OCI-M2 (cell line): ENCODE data around the gene SCART1.
"Not testable (repeated sequence)": the region's sequence is repeated elsewhere in the genome, so short reads cannot be mapped to it uniquely, and the experiment has no call there.

Source experiments
- DNase-seq: peaks from one replicate; lab custom pipeline; 2025; ENCODE audit not compliant: unreplicated experiment; lab: John Stamatoyannopoulos, UW

SCART1 gene

GRCh38 chr10:133453516-133454203, at the start of gene SCART1:
TSS of gene SCART1 (plus strand) at chr10:133453945. CDS start at chr10:133453998, 53 bp downstream.
- DNase-seq, result no peak

- DNase-seq, result no peak
These were observed 48.5 kb upstream of the SCART1 start for GRCh38 chr10:133405272-133405671.

GRCh38 chr10:133405844-133406527, 47.8 kb upstream of the SCART1 start:
- no peak for DNase-seq

GRCh38 chr10:133411523-133412380, 42.0 kb upstream of the SCART1 start:
- DNase-seq, result no peak

GRCh38 chr10:133412381-133412711, 41.4 kb upstream of the SCART1 start:
- no peak for DNase-seq

- DNase-seq, result not testable (repeated sequence)
These were observed 39.3 kb upstream of the SCART1 start for GRCh38 chr10:133414401-133414800.

- DNase-seq, result no peak
These were observed 38.0 kb upstream of the SCART1 start for GRCh38 chr10:133415752-133416151.

- no peak for DNase-seq
These were observed 35.3 kb upstream of the SCART1 start for GRCh38 chr10:133418289-133418993.

- DNase-seq, result no peak
These were observed 34.4 kb upstream of the SCART1 start for GRCh38 chr10:133419211-133419950.

- no peak for DNase-seq
These were observed 33.7 kb upstream of the SCART1 start for GRCh38 chr10:133420028-133420427.

GRCh38 chr10:133420579-133420978, 33.2 kb upstream of the SCART1 start:
- no peak for DNase-seq

- DNase-seq, result no peak
These were observed 32.2 kb upstream of the SCART1 start for GRCh38 chr10:133421336-133422222.

- DNase-seq, result no peak
These were observed 31.4 kb upstream of the SCART1 start for GRCh38 chr10:133422223-133422806.

- no peak for DNase-seq
These were observed 30.7 kb upstream of the SCART1 start for GRCh38 chr10:133422807-133423771.

GRCh38 chr10:133424102-133424501, 29.6 kb upstream of the SCART1 start:
- not testable (repeated sequence) for DNase-seq

GRCh38 chr10:133424601-133425000, 29.1 kb upstream of the SCART1 start, which contains the start of gene SPRN:
TSS of gene SPRN (minus strand) at chr10:133424625. CDS start at chr10:133423681, 944 bp downstream.
- DNase-seq, result not testable (repeated sequence)

GRCh38 chr10:133429571-133429970, 24.2 kb upstream of the SCART1 start:
- DNase-seq, result not testable (repeated sequence)
